Liver (tissue), 9 donors: ENCODE results near the gene CFAP410. TPM values are rescaled to one million over a fixed set of nuclear protein-coding genes. Genes with fewer than 3 reads are reported as not detected.

Experiments
- DNase-seq: peaks from one replicate; pipeline ENCODE4 v3.0.0-alpha.2; 2017; ENCODE audit warnings: low spot score
- H3K27ac ChIP-seq, 2 donors: one replicate each; pipeline ENCODE4 v1.7.0; 2013; ENCODE audit warnings: inconsistent platforms in 2 of 2, low read length in 2 of 2, control low read depth in 1 of 2, low read depth in 1 of 2, mild to moderate bottlenecking in 1 of 2
- H3K27me3 ChIP-seq, 4 donors: one replicate each; pipeline versions ENCODE4 v1.6.1 to v1.7.0; 2013; ENCODE audit warnings: low read length in 3 of 4, inconsistent platforms in 1 of 4, mild to moderate bottlenecking in 1 of 4, moderate library complexity in 1 of 4; ENCODE audit not compliant: control insufficient read depth in 4 of 4, insufficient read depth in 4 of 4
- H3K36me3 ChIP-seq, 4 donors: one replicate each; pipeline versions ENCODE4 v1.6.1 to v1.7.0; 2013; ENCODE audit warnings: low read length in 3 of 4, mild to moderate bottlenecking in 3 of 4, low read depth in 1 of 4, moderate library complexity in 1 of 4; ENCODE audit not compliant: control insufficient read depth in 4 of 4, insufficient read depth in 3 of 4
- H3K4me1 ChIP-seq, 4 donors: one replicate each; pipeline versions ENCODE4 v1.6.1 to v1.7.0; 2013; ENCODE audit warnings: low read length in 3 of 4, mild to moderate bottlenecking in 3 of 4, moderate library complexity in 1 of 4; ENCODE audit not compliant: control insufficient read depth in 4 of 4, insufficient read depth in 4 of 4
- H3K4me3 ChIP-seq, 3 donors: one replicate each; pipeline versions ENCODE4 v1.6.1 to v1.7.0; 2013; ENCODE audit warnings: low read length in 3 of 3, control low read depth in 1 of 3, low read depth in 1 of 3, mild to moderate bottlenecking in 1 of 3
- H3K9ac ChIP-seq, 2 donors: one replicate each; pipeline ENCODE4 v1.7.0; 2013; ENCODE audit warnings: low read length in 2 of 2, mild to moderate bottlenecking in 2 of 2, moderate library complexity in 2 of 2, control low read depth in 1 of 2, low read depth in 1 of 2
- H3K9me3 ChIP-seq, 4 donors: one replicate each; pipeline versions ENCODE4 v1.6.1 to v1.7.0; 2013; ENCODE audit warnings: low read length in 3 of 4; ENCODE audit not compliant: control insufficient read depth in 4 of 4
- EGR1 ChIP-seq, 2 donors: IDR thresholded peaks; 2 replicates each; pipeline ENCODE4 v1.6.1; 2016 to 2018; ENCODE audit warnings: antibody characterized with exemption in 2 of 2, low read depth in 2 of 2
- FOXA1 ChIP-seq: IDR thresholded peaks from 2 replicates; pipeline ENCODE4 v1.6.1; 2016; ENCODE audit warnings: antibody characterized with exemption
- HNF4A ChIP-seq, 2 donors: conservative IDR thresholded peaks; 2 replicates each; pipeline ENCODE4 v1.6.1; 2016; ENCODE audit warnings: antibody characterized with exemption in 2 of 2, mild to moderate bottlenecking in 2 of 2
- HNF4G ChIP-seq: IDR thresholded peaks from 2 replicates; pipeline ENCODE4 v1.6.1; 2016; ENCODE audit warnings: antibody characterized with exemption
- RAD21 ChIP-seq, 2 donors: IDR thresholded peaks; 2 replicates each; pipeline ENCODE4 v1.6.1; 2016; ENCODE audit warnings: antibody characterized with exemption in 2 of 2, mild to moderate bottlenecking in 2 of 2
- REST ChIP-seq: IDR thresholded peaks from 2 replicates; pipeline ENCODE4 v1.6.1; 2016; ENCODE audit warnings: antibody characterized with exemption, mild to moderate bottlenecking
- SP1 ChIP-seq: IDR thresholded peaks from 2 replicates; pipeline ENCODE4 v1.6.1; 2018; ENCODE audit warnings: antibody characterized with exemption, mild to moderate bottlenecking
- TAF1 ChIP-seq: conservative IDR thresholded peaks from 2 replicates; pipeline ENCODE4 v1.6.1; 2016; ENCODE audit warnings: antibody characterized with exemption, mild to moderate bottlenecking
- YY1 ChIP-seq: IDR thresholded peaks from 2 replicates; pipeline ENCODE4 v1.6.1; 2016; ENCODE audit warnings: antibody characterized with exemption, mild to moderate bottlenecking
- ZBTB33 ChIP-seq: IDR thresholded peaks from 2 replicates; pipeline ENCODE4 v1.6.1; 2016; ENCODE audit warnings: antibody characterized with exemption
- WGBS: extraction: QIAGEN DNeasy Blood & Tissue Kit; methylation state at CpG from one replicate; pipeline ENCODE4 v1.1.7; 2013; 5-methylcytosine and 5-hydroxymethylcytosine counted together
- polyA plus RNA-seq, 2 donors: library from polyadenylated mRNA; stranded (reverse) in 1 of 2; unstranded in 1 of 2; fragments of 200-250 nt in 1 of 2; fragments of >200 nt in 1 of 2; fragmentation: Nextera tagmentation in 1 of 2; extraction: Ambion mirVana in 1 of 2; gene quantifications; one replicate each; pipeline versions ENCODE4 v1.2.1 to v1.2.3, GENCODE V29; 2013 to 2015
- total RNA-seq, 2 donors: library from RNA; depleted of rRNA; stranded (reverse); fragments of >200 nt; gene quantifications; one replicate each; pipeline ENCODE4 v1.2.3, GENCODE V29; 2014
- TF ChIP-seq, protein P1 (sequence below): fragments of 150-350 bp; IDR thresholded peaks from 2 replicates; pipeline ENCODE4 v1.5.1; 2017; ENCODE audit warnings: improper control_type of control experiment, low read depth, low read length; ENCODE audit not compliant: missing input control
- donor health status: healthy.
- donor health status: healthy.
- donor health status: healthy.
- donor health status: healthy.
- donor health status: healthy.

Gene CFAP410
- total and polyA plus RNA-seq, 4 donors, result 7.9 to 16.3 (median 12.3) TPM

- H3K9me3 ChIP-seq, result no peaks in the 10 kb centered on the region
- peaks cover 1 to 22% (median 15%) of the 10 kb centered on the region in 4 donors for H3K4me1 ChIP-seq
- DNase-seq, result no peak
- no peaks in the 10 kb centered on the region for H3K36me3 ChIP-seq
- no peak overlapping the region for H3K9ac ChIP-seq
- H3K4me3 ChIP-seq, result no peak overlapping the region
- 90% methylated on average over 6 of the region's 6 CpGs for WGBS
- TF ChIP-seq EGR1 (IDR thresholded peaks at IDR 0.05; ENCODE audit: low read depth in 2 of 2), result no peak
- TF ChIP-seq HNF4G, result no peak
- no peak for TF ChIP-seq TAF1
- no peak for TF ChIP-seq SP1
- TF ChIP-seq ZBTB33, result no peak
- TF ChIP-seq HNF4A (conservative IDR thresholded peaks at IDR 0.05), result no peak
- TF ChIP-seq, protein P1, sequence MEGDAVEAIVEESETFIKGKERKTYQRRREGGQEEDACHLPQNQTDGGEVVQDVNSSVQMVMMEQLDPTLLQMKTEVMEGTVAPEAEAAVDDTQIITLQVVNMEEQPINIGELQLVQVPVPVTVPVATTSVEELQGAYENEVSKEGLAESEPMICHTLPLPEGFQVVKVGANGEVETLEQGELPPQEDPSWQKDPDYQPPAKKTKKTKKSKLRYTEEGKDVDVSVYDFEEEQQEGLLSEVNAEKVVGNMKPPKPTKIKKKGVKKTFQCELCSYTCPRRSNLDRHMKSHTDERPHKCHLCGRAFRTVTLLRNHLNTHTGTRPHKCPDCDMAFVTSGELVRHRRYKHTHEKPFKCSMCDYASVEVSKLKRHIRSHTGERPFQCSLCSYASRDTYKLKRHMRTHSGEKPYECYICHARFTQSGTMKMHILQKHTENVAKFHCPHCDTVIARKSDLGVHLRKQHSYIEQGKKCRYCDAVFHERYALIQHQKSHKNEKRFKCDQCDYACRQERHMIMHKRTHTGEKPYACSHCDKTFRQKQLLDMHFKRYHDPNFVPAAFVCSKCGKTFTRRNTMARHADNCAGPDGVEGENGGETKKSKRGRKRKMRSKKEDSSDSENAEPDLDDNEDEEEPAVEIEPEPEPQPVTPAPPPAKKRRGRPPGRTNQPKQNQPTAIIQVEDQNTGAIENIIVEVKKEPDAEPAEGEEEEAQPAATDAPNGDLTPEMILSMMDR, result no peak
- no peak for TF ChIP-seq YY1
- TF ChIP-seq FOXA1, result no peak
- TF ChIP-seq REST, result no peak
- H3K27me3 ChIP-seq, result no peaks in the 10 kb centered on the region
- no peak overlapping the region for H3K27ac ChIP-seq
Observed at GRCh38 chr21:44356636-44357035, 17.4 kb upstream of the CFAP410 start.

- no peaks in the 10 kb centered on the region for H3K9me3 ChIP-seq
- 94% methylated on average over 11 of the region's 11 CpGs for WGBS
- H3K27me3 ChIP-seq, result peaks cover 0 to 2% (median 0%) of the 10 kb centered on the region in 4 donors
- H3K9ac ChIP-seq, result no peak overlapping the region
- no peak for TF ChIP-seq RAD21 (IDR thresholded peaks at IDR 0.05)
- no peak overlapping the region for H3K4me3 ChIP-seq
- no peaks in the 10 kb centered on the region for H3K36me3 ChIP-seq
- H3K4me1 ChIP-seq, result peaks cover 1 to 22% (median 15%) of the 10 kb centered on the region in 4 donors
- H3K27ac ChIP-seq, result no peak overlapping the region
- no peak for DNase-seq
Observed at GRCh38 chr21:44356160-44356559, 17.0 kb upstream of the CFAP410 start.
